ENCODE measurements around the gene CSNK1D.

DNA sequence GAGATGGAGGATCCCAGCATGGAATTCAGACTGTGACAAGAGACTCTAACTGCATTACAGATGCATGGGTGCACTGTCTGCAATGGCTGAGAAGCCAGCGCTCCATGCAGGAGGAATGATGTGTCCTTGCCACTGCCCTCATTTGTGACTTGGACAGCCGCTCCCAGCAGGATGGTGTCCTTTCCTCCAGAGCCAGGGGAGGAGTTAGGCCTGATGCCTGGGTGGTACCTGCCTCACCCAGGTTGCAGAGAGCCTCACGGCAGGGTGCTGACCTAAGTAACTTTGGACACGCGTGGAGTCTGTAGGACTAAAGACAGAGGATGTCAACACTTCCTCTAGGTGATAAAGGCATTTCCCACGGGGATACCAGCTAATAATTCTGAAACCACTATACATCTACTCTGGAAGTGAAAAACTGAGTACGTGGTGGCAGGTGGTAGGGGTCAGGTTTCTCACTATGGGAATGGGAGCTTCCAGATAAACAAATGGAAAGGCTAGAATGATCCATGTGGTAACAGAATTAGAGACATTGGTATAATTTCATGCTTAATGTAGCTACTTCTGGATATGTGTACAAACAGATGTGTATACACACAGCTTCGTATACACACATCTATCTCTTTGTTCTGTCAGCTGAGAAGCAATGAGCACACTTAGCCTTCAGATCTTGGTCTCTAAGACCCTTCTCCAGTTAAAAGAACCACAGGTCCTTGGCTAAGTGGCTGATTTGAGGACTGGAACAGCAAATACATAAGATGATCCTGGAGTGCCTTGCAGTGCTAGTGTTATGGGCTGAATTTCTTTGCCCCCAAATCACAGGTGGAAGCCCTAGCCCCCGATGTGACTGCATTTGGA lies 13.7 kb upstream of the CSNK1D start:
- no peak for TF ChIP-seq POLR2A (IDR thresholded peaks at IDR 0.05)
- TF ChIP-seq, protein P1, sequence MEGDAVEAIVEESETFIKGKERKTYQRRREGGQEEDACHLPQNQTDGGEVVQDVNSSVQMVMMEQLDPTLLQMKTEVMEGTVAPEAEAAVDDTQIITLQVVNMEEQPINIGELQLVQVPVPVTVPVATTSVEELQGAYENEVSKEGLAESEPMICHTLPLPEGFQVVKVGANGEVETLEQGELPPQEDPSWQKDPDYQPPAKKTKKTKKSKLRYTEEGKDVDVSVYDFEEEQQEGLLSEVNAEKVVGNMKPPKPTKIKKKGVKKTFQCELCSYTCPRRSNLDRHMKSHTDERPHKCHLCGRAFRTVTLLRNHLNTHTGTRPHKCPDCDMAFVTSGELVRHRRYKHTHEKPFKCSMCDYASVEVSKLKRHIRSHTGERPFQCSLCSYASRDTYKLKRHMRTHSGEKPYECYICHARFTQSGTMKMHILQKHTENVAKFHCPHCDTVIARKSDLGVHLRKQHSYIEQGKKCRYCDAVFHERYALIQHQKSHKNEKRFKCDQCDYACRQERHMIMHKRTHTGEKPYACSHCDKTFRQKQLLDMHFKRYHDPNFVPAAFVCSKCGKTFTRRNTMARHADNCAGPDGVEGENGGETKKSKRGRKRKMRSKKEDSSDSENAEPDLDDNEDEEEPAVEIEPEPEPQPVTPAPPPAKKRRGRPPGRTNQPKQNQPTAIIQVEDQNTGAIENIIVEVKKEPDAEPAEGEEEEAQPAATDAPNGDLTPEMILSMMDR (IDR thresholded peaks at IDR 0.05) = no peak
